ENCODE measurements around the gene CT47C1. TPM values are rescaled to one million over a fixed set of nuclear protein-coding genes. Genes with fewer than 3 reads are reported as not detected.

CT47C1 gene
- total and polyA plus RNA-seq, 2 experiments from 2014 or later: not detected

DNA sequence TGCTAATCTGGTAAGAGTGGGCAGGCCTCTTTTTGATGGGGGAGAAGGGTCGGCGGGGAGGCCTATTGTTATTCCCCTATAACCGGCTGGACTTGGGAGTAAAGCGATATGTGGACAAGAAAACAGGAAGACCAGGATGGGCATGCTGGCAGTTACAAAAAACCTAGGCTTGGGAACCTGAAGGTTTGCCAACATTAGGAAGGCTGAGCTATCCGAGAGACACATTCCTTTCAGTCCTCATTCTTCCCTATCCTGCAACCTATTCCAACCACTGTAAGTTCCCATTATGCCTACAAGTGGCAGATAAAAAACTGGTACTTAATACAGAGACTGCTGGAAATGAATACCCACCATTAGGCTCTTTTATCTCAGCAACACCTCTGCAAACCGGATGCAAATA is 32.4 kb upstream of the CT47C1 start:
- no peak overlapping the region for H3K9ac ChIP-seq
- H3K27me3 ChIP-seq (replicated peaks; ENCODE audit: insufficient read depth): no peaks in the 10 kb centered on the region
- in situ Hi-C loops (cut with MboI): no loop called here
- peaks cover 11% of the 10 kb centered on the region for H3F3A ChIP-seq (ENCODE audit: insufficient read depth)
- H4K20me1 ChIP-seq (ENCODE audit: insufficient read depth): no peaks in the 10 kb centered on the region
- no peaks in the 10 kb centered on the region for H3K36me3 ChIP-seq (ENCODE audit: low read depth)
- H3K9me3 ChIP-seq (ENCODE audit: low read depth): no peaks in the 10 kb centered on the region
- 54% methylated on average over 5 to 6 of the region's 6 CpGs for WGBS, 2 experiments (ENCODE audit: low coverage in 1 of 2, low lambda C conversion rate in 2 of 2, missing lambda C conversion rate in 2 of 2)
- TF ChIP-seq EZH2phosphoT487 (IDR thresholded peaks at IDR 0.05; ENCODE audit: insufficient read depth, low read depth): no peak
- TF ChIP-seq EZH2 (IDR thresholded peaks at IDR 0.05; ENCODE audit: insufficient read depth, poor library complexity, severe bottlenecking): no peak
- no peak overlapping the region for H3K4me3 ChIP-seq
- H3K4me2 ChIP-seq (ENCODE audit: unreplicated experiment): no peak overlapping the region
- H3K27ac ChIP-seq: peak overlapping the region; percentile 70; the same call in 1 of the 2 replicates
- no peaks in the 10 kb centered on the region for H3K79me2 ChIP-seq (ENCODE audit: insufficient read depth)
- no peak overlapping the region for H2AFZ ChIP-seq
- H3K4me1 ChIP-seq (ENCODE audit: insufficient read depth): peaks cover 24% of the 10 kb centered on the region
- H3K9me2 ChIP-seq (ENCODE audit: insufficient read depth): no peaks in the 10 kb centered on the region
- peak; percentile 13 for DNase-seq

DNA sequence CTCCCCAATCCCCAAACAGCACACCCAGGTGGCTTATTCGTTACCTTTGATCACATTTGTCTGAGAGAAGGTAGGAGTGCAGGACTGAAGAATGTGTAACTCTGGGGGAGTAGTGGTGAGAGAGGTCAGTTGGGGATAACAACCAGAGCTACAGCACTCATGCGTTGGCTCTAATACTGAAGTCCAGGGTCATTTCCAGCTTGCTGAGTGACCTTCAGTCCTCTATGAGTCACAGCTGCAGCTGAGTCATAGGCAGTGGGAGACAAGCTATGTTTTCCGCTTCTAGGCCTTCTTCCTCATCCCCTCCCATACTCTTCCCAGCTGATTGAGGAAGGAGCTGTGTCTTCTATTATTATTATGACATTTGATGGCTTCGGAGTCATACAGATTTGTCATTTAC is 31.6 kb upstream of the CT47C1 start:
- peak overlapping the region; percentile 70 for H3K27ac ChIP-seq
- in situ Hi-C loops (cut with MboI): no loop called here

DNA sequence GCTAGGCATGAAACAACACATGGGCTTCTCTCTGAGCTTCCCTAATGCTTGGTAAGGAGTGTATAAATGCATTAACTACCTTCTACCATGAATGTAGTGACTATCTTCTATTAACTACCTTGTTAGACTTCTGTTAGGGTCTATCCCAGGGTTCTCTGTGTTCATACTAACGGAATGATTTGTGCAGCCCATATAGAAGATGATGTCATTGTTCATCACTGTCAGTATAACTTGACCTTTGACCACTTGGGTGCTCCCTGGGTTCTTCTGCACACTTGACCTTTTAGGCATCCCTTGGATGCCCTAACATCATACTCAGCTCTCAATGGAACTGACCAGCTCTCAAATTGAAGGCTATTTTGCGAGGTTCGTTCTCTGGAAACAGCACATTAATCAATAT is 30.8 kb upstream of the CT47C1 start:
- in situ Hi-C loops (cut with MboI): no loop called here
- H3K27ac ChIP-seq: no peak overlapping the region
- WGBS, 2 experiments (ENCODE audit: low coverage in 1 of 2, low lambda C conversion rate in 2 of 2, missing lambda C conversion rate in 2 of 2): 93 to 96% methylated on average over 3 of the region's 3 CpGs
- H4K20me1 ChIP-seq (ENCODE audit: insufficient read depth): no peaks in the 10 kb centered on the region
- H3K4me1 ChIP-seq (ENCODE audit: insufficient read depth): peaks cover 14% of the 10 kb centered on the region
- no peak overlapping the region for H2AFZ ChIP-seq
- no peaks in the 10 kb centered on the region for H3K9me3 ChIP-seq (ENCODE audit: low read depth)
- H3K36me3 ChIP-seq (ENCODE audit: low read depth): no peaks in the 10 kb centered on the region
- DNase-seq: no peak
- no peak overlapping the region for H3K4me2 ChIP-seq (ENCODE audit: unreplicated experiment)
- H3K9me2 ChIP-seq (ENCODE audit: insufficient read depth): no peaks in the 10 kb centered on the region
- peaks cover 11% of the 10 kb centered on the region for H3F3A ChIP-seq (ENCODE audit: insufficient read depth)
- H3K9ac ChIP-seq: no peak overlapping the region
- H3K4me3 ChIP-seq: no peak overlapping the region
- H3K79me2 ChIP-seq (ENCODE audit: insufficient read depth): no peaks in the 10 kb centered on the region
- H3K27me3 ChIP-seq (replicated peaks; ENCODE audit: insufficient read depth): no peaks in the 10 kb centered on the region
- TF ChIP-seq EZH2phosphoT487 (IDR thresholded peaks at IDR 0.05; ENCODE audit: insufficient read depth, low read depth) (no peak), EZH2 (IDR thresholded peaks at IDR 0.05; ENCODE audit: insufficient read depth, poor library complexity, severe bottlenecking) (no peak)

More for the DNA sequence above, 31.6 kb upstream of the CT47C1 start:
- Histone ChIP-seq H3K4me1 (ENCODE audit: insufficient read depth) (peaks cover 23% of the 10 kb centered on the region), H3K4me3 (no peak overlapping the region), H2AFZ (peak overlapping the region; percentile 66), H3K9me3 (ENCODE audit: low read depth) (no peaks in the 10 kb centered on the region), H4K20me1 (ENCODE audit: insufficient read depth) (no peaks in the 10 kb centered on the region), H3K9me2 (ENCODE audit: insufficient read depth) (no peaks in the 10 kb centered on the region), H3K79me2 (ENCODE audit: insufficient read depth) (no peaks in the 10 kb centered on the region), H3K4me2 (ENCODE audit: unreplicated experiment) (peak overlapping the region; percentile 35), H3F3A (ENCODE audit: insufficient read depth) (peaks cover 11% of the 10 kb centered on the region), H3K27me3 (replicated peaks; ENCODE audit: insufficient read depth) (no peaks in the 10 kb centered on the region), H3K9ac (no peak overlapping the region), H3K36me3 (ENCODE audit: low read depth) (no peaks in the 10 kb centered on the region)
- no peak for TF ChIP-seq EZH2 (IDR thresholded peaks at IDR 0.05; ENCODE audit: insufficient read depth, poor library complexity, severe bottlenecking)
- no peak for TF ChIP-seq EZH2phosphoT487 (IDR thresholded peaks at IDR 0.05; ENCODE audit: insufficient read depth, low read depth)
- DNase-seq: peak; percentile 83
- WGBS, 2 experiments (ENCODE audit: low coverage in 1 of 2, low lambda C conversion rate in 2 of 2, missing lambda C conversion rate in 2 of 2): 5 to 12% methylated on average over 4 of the region's 4 CpGs

DNA sequence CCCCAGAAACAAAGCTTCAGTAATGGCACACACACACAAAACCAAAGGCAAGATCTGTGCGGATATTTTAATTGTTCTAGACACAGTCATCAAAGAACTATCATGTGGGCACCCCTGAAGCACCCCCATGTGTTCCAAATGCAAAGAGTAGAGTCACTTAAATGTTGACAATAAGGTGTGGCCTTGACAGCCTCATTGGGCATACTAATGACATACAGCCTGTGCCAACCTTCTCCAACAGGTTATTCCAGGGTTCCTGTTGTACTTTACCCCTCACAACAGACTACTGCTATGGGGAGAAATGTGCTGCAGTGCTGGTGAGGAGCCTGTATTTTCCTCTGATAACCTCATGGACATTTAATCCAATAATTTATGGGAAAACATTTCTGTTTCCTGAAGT is 29.8 kb upstream of the CT47C1 start:
- H3K79me2 ChIP-seq (ENCODE audit: insufficient read depth): no peaks in the 10 kb centered on the region
- H3K4me3 ChIP-seq: no peak overlapping the region
- no peak overlapping the region for H2AFZ ChIP-seq
- H3K9ac ChIP-seq: no peak overlapping the region
- no peaks in the 10 kb centered on the region for H3K9me3 ChIP-seq (ENCODE audit: low read depth)
- H4K20me1 ChIP-seq (ENCODE audit: insufficient read depth): no peaks in the 10 kb centered on the region
- no peaks in the 10 kb centered on the region for H3K27me3 ChIP-seq (replicated peaks; ENCODE audit: insufficient read depth)
- TF ChIP-seq EZH2 (IDR thresholded peaks at IDR 0.05; ENCODE audit: insufficient read depth, poor library complexity, severe bottlenecking) (no peak), EZH2phosphoT487 (IDR thresholded peaks at IDR 0.05; ENCODE audit: insufficient read depth, low read depth) (no peak)
- WGBS, 2 experiments (ENCODE audit: low coverage in 1 of 2, low lambda C conversion rate in 2 of 2, missing lambda C conversion rate in 2 of 2): 86 to 100% methylated on average over 1 of the region's 1 CpG
- DNase-seq: no peak
- H3K36me3 ChIP-seq (ENCODE audit: low read depth): no peaks in the 10 kb centered on the region
- peaks cover 11% of the 10 kb centered on the region for H3F3A ChIP-seq (ENCODE audit: insufficient read depth)
- no peak overlapping the region for H3K4me2 ChIP-seq (ENCODE audit: unreplicated experiment)
- in situ Hi-C loops (cut with MboI): no loop called here
- H3K4me1 ChIP-seq (ENCODE audit: insufficient read depth): peaks cover 14% of the 10 kb centered on the region
- H3K9me2 ChIP-seq (ENCODE audit: insufficient read depth): no peaks in the 10 kb centered on the region
- H3K27ac ChIP-seq: no peak overlapping the region

DNA sequence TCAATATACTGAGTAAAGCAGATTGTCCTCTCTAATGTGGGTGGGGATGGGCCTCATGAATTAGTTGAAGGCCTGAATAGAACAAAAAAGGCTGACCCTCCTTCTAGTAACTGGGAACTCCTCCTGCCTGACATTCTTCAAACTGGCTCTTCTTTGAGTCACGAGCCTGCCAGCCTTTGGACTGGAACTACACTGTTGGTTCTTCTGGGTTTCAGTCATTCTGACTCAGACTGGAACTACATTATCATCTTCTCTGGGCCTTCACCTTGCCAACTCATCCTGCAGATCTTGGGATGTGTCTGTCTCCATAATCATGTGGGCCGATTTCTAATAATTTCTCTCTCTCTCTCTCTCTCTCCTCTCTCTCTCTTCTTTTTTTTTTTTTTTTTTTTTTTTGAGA is 26.9 kb upstream of the CT47C1 start:
- WGBS, 2 experiments (ENCODE audit: low coverage in 1 of 2, low lambda C conversion rate in 2 of 2, missing lambda C conversion rate in 2 of 2): 92% methylated on average over 2 of the region's 2 CpGs; no CpG with 5 or more reads in 1 of the 2 experiments
- Histone ChIP-seq H3K79me2 (ENCODE audit: insufficient read depth) (no peaks in the 10 kb centered on the region), H3F3A (ENCODE audit: insufficient read depth) (peaks cover 6% of the 10 kb centered on the region), H3K36me3 (ENCODE audit: low read depth) (no peaks in the 10 kb centered on the region), H3K4me2 (ENCODE audit: unreplicated experiment) (no peak overlapping the region), H3K4me1 (ENCODE audit: insufficient read depth) (peaks cover 8% of the 10 kb centered on the region), H3K9ac (no peak overlapping the region), H2AFZ (no peak overlapping the region), H3K4me3 (no peak overlapping the region), H4K20me1 (ENCODE audit: insufficient read depth) (no peaks in the 10 kb centered on the region), H3K27ac (no peak overlapping the region), H3K9me3 (ENCODE audit: low read depth) (no peaks in the 10 kb centered on the region), H3K27me3 (replicated peaks; ENCODE audit: insufficient read depth) (no peaks in the 10 kb centered on the region), H3K9me2 (ENCODE audit: insufficient read depth) (no peaks in the 10 kb centered on the region)
- in situ Hi-C loops (cut with MboI): no loop called here
- TF ChIP-seq EZH2phosphoT487 (IDR thresholded peaks at IDR 0.05; ENCODE audit: insufficient read depth, low read depth) (no peak), EZH2 (IDR thresholded peaks at IDR 0.05; ENCODE audit: insufficient read depth, poor library complexity, severe bottlenecking) (no peak)
- DNase-seq: peak; percentile 40
